Measurements from ENCODE around the gene HSDL2.
"Not testable (repeated sequence)": the region's sequence is repeated elsewhere in the genome, so short reads cannot be mapped to it uniquely, and the experiment has no call there.

HSDL2 gene

DNA sequence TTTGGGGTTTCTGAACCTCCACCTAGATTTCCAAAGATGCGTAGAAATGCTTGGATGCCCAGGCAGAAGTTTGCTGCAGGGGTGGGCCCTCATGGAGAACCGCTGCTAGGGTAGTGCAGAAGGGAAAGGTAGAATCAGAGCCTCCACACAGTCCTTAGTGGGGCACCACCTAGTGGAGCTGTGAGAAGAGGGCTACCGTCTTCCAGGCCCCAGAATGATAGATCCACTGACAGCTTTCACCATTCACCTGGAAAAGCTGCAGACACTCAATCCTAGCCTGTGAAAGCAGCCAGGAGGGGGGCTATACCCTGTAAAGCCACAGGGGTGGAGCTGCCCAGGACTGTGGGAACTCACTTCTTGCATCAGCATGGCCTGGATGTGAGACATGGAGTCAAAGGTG lies 13.3 kb upstream of the HSDL2 start:
- no peak for DNase-seq (ENCODE audit: low read depth, low spot score)

DNA sequence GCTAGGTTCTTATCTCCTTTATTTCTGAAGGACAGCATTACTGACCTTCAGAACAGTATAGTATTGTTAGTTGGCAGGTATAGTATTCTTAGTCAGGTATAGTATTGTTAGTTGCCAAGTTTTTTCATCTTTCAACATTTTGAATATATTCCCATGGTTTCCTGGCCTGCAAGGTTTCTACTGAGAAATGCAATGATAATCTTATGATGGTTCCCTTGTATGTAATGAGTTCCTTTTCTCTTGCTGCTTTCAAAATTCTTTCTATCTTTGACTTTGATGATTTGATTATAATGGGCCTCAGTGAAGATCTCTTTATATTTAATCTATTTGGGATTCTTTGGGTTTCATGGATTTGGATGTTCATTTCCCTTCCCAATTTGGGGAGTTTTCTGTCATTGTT lies 12.4 kb upstream of the HSDL2 start:
- no peak for DNase-seq (ENCODE audit: low read depth, low spot score)

DNA sequence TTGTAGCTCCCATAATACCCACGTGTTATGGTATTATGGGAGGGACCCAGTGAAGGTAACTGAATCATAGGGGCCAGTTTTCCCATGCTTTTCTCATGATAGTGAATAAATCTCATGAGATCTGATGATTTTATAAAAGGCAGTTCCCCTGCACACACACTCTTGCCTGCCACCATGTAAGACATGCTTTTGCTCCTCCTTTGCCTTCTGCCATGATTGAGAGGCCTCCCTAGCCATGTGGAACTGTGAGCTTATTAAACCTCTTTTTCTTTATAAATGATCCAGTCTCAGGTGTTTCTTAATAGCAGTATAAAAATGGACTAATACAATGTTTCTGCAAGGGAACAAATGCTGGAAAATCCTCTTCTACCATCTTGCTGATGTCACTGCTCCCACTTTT lies 10.1 kb upstream of the HSDL2 start:
- no peak for DNase-seq (ENCODE audit: low read depth, low spot score)

DNA sequence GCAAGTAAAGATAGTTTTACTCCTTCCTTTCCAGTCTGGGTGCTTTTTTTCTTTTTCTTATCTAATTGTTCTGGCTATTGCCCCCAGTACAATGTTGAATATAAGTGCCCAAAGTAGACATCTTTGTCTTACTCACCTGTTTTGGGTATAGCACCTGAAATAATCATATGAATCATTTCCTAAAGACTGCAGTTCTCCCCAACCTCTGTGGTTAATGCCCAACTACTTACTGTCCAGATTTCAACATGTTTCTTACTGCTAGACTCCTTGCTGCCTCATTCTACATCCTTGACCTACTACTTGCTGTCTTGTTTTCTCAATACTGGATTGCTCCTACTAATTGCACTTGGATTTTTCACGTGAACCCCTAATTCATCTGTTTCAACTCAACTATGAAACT lies 8.8 kb upstream of the HSDL2 start:
- DNase-seq (ENCODE audit: low read depth, low spot score) = no peak

DNA sequence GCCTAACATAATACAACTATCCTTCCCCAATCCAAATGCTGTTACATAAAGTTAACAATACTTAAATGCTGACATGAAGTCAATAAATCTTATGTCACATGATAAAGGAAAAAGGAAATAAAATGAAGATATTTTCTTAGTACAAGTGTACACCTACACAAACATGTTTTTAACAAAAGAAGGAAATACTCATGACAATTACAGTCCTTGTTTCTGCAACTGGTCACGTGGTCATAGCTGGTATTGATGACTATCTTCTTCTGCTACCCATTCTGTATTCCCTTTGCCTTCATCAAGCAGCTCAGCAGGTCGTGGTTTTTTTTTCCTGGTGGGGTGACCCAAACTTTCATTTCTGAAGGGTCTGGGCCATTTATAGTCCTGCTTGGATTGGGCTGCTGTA lies 6.2 kb upstream of the HSDL2 start:
- DNase-seq (ENCODE audit: low read depth, low spot score) = not testable (repeated sequence)

DNA sequence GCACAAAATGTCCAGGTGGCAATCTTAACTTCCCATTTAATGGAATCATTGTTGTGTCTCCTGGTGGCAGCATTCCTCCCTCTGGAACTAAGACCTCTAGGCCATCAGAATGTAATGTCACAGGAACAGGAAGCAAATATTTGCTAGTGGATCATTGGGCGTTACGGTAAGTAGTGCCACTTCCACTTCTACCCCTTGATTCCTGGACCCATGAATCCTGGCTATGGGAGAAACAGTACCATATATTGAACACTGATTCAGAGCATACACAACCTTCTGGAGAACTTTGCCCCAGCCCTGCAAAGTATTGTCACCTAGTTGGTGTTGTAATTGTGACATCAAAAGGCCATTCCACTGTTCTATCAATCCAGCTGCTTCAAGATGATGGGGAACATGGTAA lies 5.7 kb upstream of the HSDL2 start:
- DNase-seq (ENCODE audit: low read depth, low spot score) = not testable (repeated sequence)

DNA sequence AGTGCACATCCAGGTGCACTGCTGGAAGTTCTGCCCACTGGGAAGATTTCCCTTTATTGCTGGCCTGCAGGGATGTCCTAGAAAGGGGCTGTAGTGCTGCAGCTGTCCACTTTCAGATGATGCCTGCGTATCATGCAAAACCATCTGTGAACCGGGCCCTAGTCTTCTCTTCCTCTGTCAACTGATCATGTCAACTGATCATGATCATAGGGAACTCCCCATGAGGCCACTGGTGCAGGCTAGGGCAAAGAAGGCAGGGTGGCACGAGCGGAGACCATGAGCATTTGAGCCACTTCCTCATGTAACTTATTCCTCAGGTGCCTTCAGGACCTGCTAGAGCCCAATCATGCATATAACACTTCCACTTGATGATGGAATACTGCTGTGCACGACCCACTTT lies 4.5 kb upstream of the HSDL2 start:
- DNase-seq (ENCODE audit: low read depth, low spot score) = no peak

DNA sequence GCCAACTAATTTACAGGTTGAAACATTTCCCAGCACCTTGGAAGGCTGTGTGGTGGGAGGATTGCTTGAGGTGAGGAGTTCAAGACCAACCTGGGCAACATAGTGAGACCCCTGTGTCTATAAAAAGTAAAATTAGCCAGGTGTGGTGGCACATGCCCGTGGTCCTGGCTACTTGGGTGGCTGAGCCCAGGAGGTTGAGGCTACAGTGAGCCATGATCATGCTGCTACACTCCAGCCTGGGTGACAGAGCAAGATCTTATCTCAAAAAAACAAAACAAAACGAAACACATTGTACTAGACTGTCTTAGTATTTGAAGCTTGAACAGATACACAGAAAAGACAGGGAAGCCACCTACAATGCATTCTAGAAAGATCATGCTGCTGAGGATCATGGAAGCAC lies 2.8 kb upstream of the HSDL2 start:
- no peak for DNase-seq (ENCODE audit: low read depth, low spot score)

DNA sequence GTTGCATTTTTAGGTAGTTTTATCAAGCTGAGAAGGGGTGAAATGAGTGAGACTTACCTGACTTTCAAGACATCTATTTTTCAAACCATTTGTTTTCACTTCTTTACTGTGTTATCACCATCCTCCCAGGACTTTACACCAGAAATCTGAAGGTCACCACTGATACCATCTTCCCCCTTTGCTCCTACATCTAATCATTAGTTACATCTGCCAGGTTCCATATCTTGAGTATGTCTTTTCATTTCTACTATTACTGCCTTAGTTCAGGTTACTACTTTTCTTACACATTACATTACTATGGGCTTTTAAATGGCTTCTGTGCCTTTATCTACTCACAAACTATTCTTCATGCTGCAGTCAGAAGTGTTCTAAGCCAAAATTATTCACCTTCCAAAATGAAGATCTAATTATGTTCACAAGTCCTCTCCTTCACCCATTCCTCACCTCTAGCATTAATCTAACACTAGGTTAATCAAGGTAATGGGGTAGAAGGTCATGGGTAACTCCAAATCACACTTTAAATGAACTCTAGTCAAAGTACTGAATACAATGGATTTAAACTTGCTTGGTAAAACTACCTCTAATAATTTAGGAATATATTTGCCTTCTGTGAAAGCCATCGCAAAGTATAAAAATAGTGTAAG lies 2.1 kb upstream of the HSDL2 start:
- DNase-seq (ENCODE audit: low read depth, low spot score) = no peak

DNA sequence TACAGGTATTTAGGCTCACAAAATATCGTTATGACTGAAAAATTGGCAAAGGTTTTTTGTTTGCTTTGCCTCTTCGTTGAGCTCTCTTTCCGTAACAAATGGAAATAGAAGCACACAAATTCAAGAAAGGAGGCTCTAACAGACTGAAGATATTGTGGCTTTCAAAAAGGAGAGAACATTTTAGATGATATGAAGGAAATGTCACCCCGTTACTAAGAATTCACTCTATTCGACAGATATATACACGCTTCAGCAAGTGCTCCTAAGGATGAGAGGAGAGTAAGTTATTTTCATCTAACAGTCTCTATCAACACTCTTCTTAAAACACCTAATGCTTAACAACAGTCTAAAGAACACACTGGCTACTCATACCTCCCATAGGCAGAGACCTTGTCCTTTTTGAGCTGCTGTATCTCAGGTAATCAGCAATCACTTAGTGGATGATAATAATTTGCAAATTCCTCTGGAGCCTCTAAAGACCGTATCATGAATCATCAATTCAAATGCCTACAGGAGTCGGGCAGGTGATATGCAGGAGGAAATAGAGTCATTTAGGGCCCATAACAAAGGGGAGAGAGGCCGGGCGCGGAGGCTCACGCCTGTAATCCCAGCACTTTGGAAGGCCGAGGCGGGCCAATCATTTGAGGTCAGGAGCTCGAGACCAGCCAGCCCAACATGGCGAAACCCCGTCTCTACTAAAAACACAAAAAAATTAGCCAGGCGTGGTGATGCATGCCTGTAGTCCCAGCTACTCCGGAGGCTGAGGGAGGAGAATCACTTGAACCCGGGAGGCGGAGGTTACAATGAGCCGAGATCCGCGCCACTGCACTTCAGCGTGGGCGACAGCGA lies 1.4 kb upstream of the HSDL2 start:
- no peak for DNase-seq (ENCODE audit: low read depth, low spot score)

DNA sequence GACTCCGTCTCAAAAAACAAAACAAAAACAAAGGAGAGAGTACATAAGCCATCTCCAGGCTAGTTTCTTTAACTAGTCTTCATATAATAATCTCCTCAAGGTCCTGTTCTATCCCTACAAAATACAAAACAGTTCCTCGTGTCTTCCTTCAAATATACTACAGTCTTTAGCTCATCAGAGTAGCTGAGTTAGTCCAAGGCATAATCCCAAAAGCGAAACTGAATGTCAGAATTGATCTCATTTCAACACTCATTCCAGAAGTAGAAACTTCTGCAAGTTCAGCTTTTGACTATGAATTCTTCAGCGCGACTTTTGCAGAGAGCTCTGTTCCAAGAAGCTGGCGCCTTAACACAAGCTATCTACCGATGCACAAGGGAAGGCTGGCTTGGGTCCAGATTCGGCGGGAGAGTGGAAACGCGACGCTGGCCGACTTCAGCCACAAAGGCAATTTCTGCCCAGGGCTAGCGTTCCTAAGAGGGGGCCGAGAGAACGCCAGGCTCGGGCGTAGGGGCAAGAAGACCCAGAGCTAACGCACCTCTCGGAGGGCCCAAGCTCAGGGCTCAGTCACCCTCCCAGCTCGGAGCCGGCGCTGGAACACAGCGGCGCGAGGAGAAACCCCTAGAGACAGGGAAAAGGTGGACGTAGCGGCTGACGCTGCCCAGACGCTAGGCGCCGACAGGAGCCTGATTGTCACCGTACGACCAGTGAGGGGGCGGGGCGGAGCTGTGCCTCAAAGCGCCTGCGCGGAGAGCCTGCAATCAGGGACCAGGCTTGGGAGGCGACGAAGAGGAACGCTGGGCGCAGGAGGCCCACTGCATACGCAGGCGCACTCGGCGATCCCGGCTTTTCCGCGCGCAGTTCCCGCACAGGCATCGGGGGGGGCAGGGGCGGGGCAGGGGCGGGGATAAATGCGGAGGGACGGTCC lies 469 bp upstream of the HSDL2 start:
- peak; percentile 90 for DNase-seq (ENCODE audit: low read depth, low spot score)

DNA sequence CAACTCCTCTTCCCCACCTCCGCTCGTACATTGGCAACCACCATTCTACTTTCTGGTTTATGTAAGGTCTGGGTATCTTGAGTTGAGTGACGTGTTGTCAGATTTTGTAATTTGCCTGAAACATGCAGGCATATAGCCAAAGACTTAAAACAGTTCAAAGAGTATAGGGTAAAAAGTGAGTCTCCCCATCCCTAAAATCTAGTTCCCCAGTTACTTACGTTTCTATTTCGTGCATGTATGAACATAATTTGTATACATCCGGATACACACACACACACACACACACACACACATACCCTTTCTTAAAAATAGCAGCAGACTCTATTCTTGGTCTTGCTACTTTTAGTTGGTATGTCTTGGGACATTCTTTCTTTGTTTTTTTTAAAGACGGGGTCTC lies 915 bp downstream of the HSDL2 start:
- no peak for DNase-seq (ENCODE audit: low read depth, low spot score)

DNA sequence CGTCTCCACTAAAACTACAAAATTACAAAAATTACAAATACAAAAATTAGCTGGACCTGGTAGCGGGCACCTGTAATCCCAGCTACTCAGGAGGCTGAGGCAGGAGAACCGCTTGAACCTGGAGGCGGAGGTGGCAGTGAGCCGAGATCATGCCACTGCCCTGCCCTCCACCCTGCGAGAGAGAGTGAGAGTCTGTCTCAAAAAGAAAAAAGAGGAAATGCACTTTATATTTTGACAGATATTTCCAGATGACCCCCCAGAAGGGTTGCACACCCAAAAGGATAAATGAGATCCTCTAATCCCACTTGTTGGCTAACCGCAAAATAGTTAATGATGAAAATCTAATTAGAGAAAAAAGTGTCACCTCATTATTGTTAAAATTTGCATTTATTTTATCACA lies 2.2 kb downstream of the HSDL2 start:
- no peak for DNase-seq (ENCODE audit: low read depth, low spot score)

DNA sequence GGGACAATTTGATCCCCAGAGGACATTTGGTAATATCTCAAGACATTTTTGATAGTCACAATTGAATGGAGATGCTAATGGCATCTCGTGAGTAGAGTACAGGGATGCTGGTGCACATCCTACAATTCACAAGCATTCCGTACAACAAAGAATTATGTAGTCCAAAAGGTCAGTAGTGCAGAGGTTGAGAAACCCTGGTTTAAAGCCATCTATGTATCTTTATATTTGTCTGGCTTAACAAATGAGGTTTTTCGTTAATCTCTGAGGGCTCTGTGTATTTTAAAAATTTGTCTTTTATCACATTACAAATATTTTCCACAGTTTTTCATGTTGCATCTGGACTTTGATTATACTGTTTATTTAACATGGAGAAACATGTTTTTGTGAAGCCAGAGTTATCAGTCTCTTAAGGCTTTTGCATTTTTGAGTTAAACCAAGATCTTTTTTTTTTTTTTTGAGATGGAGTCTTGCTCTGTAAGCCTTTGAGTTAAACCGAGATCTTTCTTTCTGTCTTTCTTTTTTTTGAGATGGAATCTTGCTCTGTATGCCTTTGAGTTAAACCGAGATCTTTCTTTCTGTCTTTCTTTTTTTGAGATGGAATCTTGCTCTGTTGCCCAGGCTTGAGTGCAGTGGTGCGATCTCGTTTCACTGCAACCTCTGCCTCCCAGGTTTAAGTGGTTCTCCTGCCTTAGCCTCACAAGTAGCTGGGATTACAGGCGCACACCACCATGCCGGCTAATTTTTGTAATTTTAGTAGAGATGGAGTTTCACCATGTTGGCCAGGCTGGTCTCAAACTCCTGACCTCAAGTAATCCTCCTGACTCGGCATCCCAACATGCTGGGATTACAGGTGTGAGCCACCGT lies 2.8 kb downstream of the HSDL2 start:
- DNase-seq (ENCODE audit: low read depth, low spot score) = no peak

DNA sequence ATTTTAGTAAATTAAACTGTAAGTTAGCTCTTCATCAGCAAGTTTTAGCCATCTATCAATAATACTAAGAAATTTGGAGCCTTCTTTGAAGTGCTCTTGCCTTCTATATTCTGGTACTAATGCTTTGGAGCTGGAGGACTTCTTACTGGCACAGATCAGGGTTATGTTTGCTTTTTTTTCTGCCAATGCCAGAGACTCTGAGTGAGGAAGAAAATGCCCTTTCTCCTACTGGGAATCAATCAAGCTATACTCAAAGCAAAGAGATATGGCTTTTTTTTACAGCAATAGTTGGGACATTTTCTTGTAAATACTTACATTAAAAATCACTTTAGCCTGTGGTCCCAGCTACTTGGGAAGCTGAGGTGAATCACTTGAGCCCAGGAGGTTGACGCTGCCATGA lies 4.3 kb downstream of the HSDL2 start:
- DNase-seq (ENCODE audit: low read depth, low spot score) = no peak

DNA sequence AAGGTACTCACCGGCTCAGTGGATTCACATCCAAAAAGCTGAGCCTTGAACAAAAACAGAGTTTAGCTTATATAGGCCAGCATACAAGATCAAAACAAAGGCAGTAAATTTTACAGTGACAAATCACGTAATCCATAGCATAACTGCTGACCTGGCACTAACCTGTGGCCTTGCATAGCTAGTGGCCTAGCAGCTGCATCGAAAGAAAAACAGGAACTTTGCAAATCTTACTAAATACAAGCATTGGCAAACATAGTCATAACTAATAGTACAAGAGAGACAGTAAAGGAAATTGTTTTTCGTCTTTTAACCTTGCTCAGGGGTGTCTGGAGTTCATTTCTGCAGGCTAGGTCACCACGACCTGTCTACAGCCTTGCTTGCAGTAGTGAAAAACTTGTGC lies 4.8 kb downstream of the HSDL2 start:
- no peak for DNase-seq (ENCODE audit: low read depth, low spot score)

DNA sequence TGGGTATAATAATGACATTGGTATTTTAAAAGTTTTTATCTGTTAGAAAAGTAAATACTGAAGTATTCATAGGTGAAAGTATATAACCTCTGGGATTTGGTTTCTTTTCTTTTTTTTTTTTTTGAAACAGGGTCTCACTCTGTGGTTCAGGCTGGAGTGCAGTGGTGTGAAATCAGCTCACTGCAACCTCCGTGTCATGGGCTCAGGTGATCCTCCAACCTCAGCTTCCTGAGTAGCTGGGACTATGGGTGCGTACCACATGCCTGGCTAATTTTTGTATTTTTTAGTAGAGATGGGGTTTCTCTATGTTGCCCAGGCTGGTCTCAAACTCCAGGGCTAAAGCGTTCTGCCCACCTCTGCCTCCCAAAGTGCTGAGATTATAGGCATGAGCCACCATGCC lies 7.2 kb downstream of the HSDL2 start:
- DNase-seq (ENCODE audit: low read depth, low spot score) = no peak

DNA sequence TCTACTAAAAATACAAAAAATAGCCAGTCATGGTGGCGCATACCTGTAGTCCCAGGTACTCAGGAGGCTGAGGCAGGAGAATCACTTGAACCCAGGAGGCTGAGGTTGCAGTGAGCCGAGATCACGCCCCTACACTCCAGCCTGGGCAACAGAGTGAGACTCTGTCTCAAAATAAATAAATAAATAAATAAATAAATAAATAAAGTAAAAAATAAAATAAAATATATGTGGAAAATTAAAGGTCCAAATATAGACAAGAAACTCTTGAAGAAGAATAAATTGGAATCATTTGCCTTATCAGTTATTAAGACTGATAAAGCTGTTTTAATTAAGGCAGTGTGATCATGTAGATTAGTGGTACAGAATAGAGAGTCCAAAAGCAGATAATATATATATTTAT lies 10.0 kb downstream of the HSDL2 start:
- not testable (repeated sequence) for DNase-seq (ENCODE audit: low read depth, low spot score)

DNA sequence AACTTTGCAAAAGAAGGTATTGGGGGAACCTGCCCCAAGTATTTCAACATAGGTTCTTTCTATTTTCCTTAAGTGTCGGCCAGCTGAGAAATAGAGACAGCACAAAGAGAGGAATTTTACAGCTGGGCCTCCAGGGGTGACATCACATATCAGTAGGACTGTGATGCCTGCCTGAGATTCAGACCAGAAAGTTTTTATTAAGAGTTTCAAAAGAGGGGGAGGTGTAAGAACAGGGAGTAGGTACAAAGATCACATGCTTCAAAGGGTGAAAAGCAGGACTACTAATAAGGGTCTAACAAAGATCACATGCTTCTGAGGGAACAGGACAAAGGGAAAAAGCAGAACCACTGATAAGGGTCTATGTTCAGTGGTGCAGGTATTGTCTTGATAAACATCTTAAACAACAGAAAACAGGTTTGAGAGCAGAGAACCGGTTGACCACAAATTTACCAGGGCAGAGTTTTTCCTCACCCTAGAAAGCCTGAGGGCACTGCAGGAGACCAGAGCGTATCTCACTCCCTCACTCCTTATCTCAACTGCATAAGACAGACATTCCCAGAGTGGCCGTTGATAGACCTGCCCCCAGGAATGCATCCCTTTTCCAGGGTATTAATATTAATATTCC lies 12.1 kb downstream of the HSDL2 start:
- not testable (repeated sequence) for DNase-seq (ENCODE audit: low read depth, low spot score)

DNA sequence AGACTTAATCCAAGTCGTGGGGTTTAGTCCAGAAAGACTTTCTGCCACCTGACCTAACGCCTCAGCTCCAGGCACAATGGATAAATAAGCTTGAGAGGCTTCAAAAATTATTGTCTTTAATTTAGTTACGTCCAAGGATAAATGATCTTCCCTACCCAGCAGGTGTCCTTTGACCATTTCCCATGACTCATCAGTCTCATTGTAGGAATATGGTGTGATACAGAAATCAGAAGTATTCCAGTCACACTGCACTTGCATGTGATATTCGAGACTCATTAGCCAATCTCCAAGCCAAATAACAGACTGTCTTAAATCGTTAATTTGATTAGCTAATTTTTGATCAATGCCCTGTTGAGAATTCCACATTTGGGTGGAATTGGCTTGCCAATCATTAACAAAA lies 13.2 kb downstream of the HSDL2 start:
- DNase-seq (ENCODE audit: low read depth, low spot score) = not testable (repeated sequence)

DNA sequence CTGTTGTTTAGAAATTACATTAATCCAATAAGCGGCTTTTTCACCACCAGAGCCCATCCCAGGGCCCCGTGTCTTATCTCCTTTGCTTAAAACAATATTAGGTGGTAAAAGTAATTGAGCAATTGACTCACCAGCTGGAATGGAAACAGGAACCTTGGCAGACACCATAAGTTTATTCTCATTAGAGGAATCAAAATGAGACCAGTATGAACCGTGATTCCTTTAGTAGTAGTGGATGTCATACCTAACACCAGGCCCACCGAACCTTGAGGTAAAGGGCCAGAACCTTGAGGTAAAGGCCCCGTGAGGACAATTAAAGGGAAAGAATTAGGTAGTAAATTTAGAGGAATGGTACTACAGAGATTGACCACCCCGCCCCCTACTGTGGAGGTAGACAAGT lies 16.5 kb downstream of the HSDL2 start:
- no peak for DNase-seq (ENCODE audit: low read depth, low spot score)

Data from iPS DF 19.7 (cell line).